ENCODE measurements around the gene CDC73.
A peak's percentile ranks its signal among the peaks of the same experiment; 100 is the strongest.
"Not testable (repeated sequence)": the region's sequence is repeated elsewhere in the genome, so short reads cannot be mapped to it uniquely, and the experiment has no call there.

The CDC73 gene

GRCh38 chr1:193184776-193185175 is 62.9 kb downstream of the CDC73 start:
- no peak for TF ChIP-seq CTCF (IDR thresholded peaks at IDR 0.05; ENCODE audit: low read depth, low read length)
- Histone ChIP-seq H3K27me3 (ENCODE audit: insufficient read depth, low read depth, severe bottlenecking) (no peaks in the 10 kb centered on the region), H3K9me3 (ENCODE audit: severe bottlenecking) (no peaks in the 10 kb centered on the region), H3K27ac (no peak overlapping the region), H3K36me3 (no peaks in the 10 kb centered on the region; the same call in 1 of the 2 replicates), H3K4me3 (ENCODE audit: low read depth, low read length) (no peak overlapping the region)
- DNase-seq: no peak

GRCh38 chr1:193185211-193185610 is 63.4 kb downstream of the CDC73 start:
- no peaks in the 10 kb centered on the region for H3K27me3 ChIP-seq (ENCODE audit: insufficient read depth, low read depth, severe bottlenecking)
- H3K27ac ChIP-seq: no peak overlapping the region; the same call in 1 of the 2 replicates
- H3K4me3 ChIP-seq (ENCODE audit: low read depth, low read length): no peak overlapping the region
- TF ChIP-seq CTCF (IDR thresholded peaks at IDR 0.05; ENCODE audit: low read depth, low read length): no peak
- no peaks in the 10 kb centered on the region for H3K9me3 ChIP-seq (ENCODE audit: severe bottlenecking)
- no peaks in the 10 kb centered on the region; the same call in 1 of the 2 replicates for H3K36me3 ChIP-seq
- no peak for DNase-seq

- Histone ChIP-seq H3K4me3 (ENCODE audit: low read depth, low read length) (peak within 1 kb of the TSS; percentile 26), H3K27me3 (ENCODE audit: insufficient read depth, low read depth, severe bottlenecking) (no peaks in the 10 kb centered on the region), H3K9me3 (ENCODE audit: severe bottlenecking) (no peaks in the 10 kb centered on the region), H3K27ac (peak within 1 kb of the TSS; percentile 59), H3K36me3 (no peaks in the 10 kb centered on the region)
- no peak for TF ChIP-seq CTCF (IDR thresholded peaks at IDR 0.05; ENCODE audit: low read depth, low read length)
- DNase-seq: peak; percentile 48
Observed at GRCh38 chr1:193185901-193186731, 64.3 kb downstream of the CDC73 start, which contains the start of gene B3GALT2. Gene B3GALT2 (minus strand): TSS chr1:193186613. CDS start chr1:193181562, 5,051 bp downstream.

- H3K36me3 ChIP-seq: no peaks in the 10 kb centered on the region
- H3K4me3 ChIP-seq (ENCODE audit: low read depth, low read length): no peak overlapping the region
- DNase-seq: no peak
- no peak for TF ChIP-seq CTCF (IDR thresholded peaks at IDR 0.05; ENCODE audit: low read depth, low read length)
- no peaks in the 10 kb centered on the region for H3K27me3 ChIP-seq (ENCODE audit: insufficient read depth, low read depth, severe bottlenecking)
- H3K9me3 ChIP-seq (ENCODE audit: severe bottlenecking): no peaks in the 10 kb centered on the region
- no peak overlapping the region for H3K27ac ChIP-seq
Observed at GRCh38 chr1:193187114-193187513, 65.3 kb downstream of the CDC73 start.

GRCh38 chr1:193188915-193189314 is 67.1 kb downstream of the CDC73 start:
- H3K4me3 ChIP-seq (ENCODE audit: low read depth, low read length); H3K9me3 ChIP-seq (ENCODE audit: severe bottlenecking); H3K27me3 ChIP-seq (ENCODE audit: insufficient read depth, low read depth, severe bottlenecking); DNase-seq; H3K36me3 ChIP-seq; H3K27ac ChIP-seq: not testable (repeated sequence)

GRCh38 chr1:193189442-193190095 is 67.7 kb downstream of the CDC73 start:
- Histone ChIP-seq H3K36me3 (no peaks in the 10 kb centered on the region; the same call in 1 of the 2 replicates), H3K4me3 (ENCODE audit: low read depth, low read length) (no peak overlapping the region), H3K27ac (no peak overlapping the region), H3K27me3 (ENCODE audit: insufficient read depth, low read depth, severe bottlenecking) (no peaks in the 10 kb centered on the region), H3K9me3 (ENCODE audit: severe bottlenecking) (peaks cover 10% of the 10 kb centered on the region)
- DNase-seq: no peak
- no peak for TF ChIP-seq CTCF (IDR thresholded peaks at IDR 0.05; ENCODE audit: low read depth, low read length)

All from WERI-Rb-1 (cell line).